ENCODE results near the gene ARHGAP10.

DNA sequence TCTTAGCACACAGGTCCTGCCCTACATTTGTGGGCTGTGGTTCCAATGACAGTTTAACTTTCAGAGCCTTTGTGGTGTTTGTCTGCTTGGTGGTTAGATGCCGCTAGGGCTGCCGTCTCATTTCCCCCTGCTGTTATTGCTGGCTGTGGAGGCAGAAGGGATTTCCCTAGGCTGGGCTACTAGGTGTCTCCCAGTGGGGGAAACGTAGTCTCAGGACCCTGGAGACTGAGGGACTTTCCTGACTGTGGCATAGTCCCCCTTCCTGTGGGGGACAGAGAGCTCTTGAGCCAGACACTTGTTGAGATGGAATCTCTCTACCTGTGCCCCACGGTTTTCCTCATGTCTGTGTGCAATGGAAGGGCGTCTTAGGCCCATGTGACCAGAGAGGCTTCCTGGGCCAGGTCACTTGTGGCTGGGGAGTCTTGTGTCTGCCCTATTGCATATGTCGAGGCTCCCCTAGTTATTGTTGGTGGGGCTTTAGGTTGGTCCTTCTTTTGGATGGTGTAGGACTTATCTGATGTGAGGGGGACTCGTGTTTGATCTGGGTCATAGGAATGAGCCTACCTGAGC lies 68.2 kb downstream of the ARHGAP10 start:
- TF ChIP-seq POLR2A (IDR thresholded peaks at IDR 0.05) (no peak), EP300 (IDR thresholded peaks at IDR 0.05) (no peak), POLR2AphosphoS5 (IDR thresholded peaks at IDR 0.05) (no peak)

Data from gastroesophageal sphincter (tissue), 2 donors.